HepG2 (cell line): ENCODE measurements around the gene HNF1B.

Source experiments
- ATF3 ChIP-seq: sonication (generic); formaldehyde crosslinking; IDR thresholded peaks from 2 replicates; pipeline ENCODE4 v1.4.0; 2020; ENCODE audit warnings: missing genetic modification reagents
- BRD4 ChIP-seq: sonication (generic); formaldehyde crosslinking; IDR thresholded peaks from 2 replicates; pipeline ENCODE4 v1.4.0; 2020; ENCODE audit warnings: missing genetic modification reagents
- DR1 ChIP-seq: sonication (generic); formaldehyde crosslinking; IDR thresholded peaks from 2 replicates; pipeline ENCODE4 v1.8.0; 2021; ENCODE audit warnings: mild to moderate bottlenecking, missing genetic modification reagents, inconsistent platforms
- FOSL1 ChIP-seq: sonication (generic); formaldehyde crosslinking; IDR thresholded peaks from 2 replicates; pipeline ENCODE4 v1.9.0; 2021; ENCODE audit warnings: missing genetic modification reagents, borderline replicate concordance
- GTF2F1 ChIP-seq: fragments of 150-350 bp; IDR thresholded peaks from 2 replicates; pipeline ENCODE4 v1.6.1; 2014; ENCODE audit warnings: low read length
- TBP ChIP-seq: sonication (generic); formaldehyde crosslinking; IDR thresholded peaks from 2 replicates; pipeline ENCODE4 v1.5.0; 2020; ENCODE audit warnings: missing genetic modification reagents
- USF2 ChIP-seq, 2 experiments: sonication (generic) in 1 of 2; formaldehyde crosslinking in 1 of 2; IDR thresholded peaks; 2 replicates each; pipeline versions ENCODE4 v1.5.1 to v1.6.1; 2011 to 2020; ENCODE audit warnings: borderline replicate concordance in 1 of 2, low read depth in 1 of 2, low read length in 1 of 2, mild to moderate bottlenecking in 1 of 2, missing genetic modification reagents in 1 of 2, moderate library complexity in 1 of 2
- ZBTB20 ChIP-seq: sonication (generic); formaldehyde crosslinking; IDR thresholded peaks from 2 replicates; pipeline ENCODE4 v1.8.1; 2023; ENCODE audit warnings: missing genetic modification reagents, low read depth, mild to moderate bottlenecking, borderline replicate concordance
- ZNF704 ChIP-seq: sonication (generic); formaldehyde crosslinking; IDR thresholded peaks from 2 replicates; pipeline ENCODE4 v1.8.1; 2023; ENCODE audit warnings: mild to moderate bottlenecking, inconsistent platforms, moderate library complexity, missing genetic modification reagents, borderline replicate concordance
- TF ChIP-seq, protein P1 (sequence below): sonication (generic); formaldehyde crosslinking; IDR thresholded peaks from 2 replicates; pipeline ENCODE4 v1.5.0; 2020; ENCODE audit warnings: mild to moderate bottlenecking, missing genetic modification reagents, moderate library complexity

DNA sequence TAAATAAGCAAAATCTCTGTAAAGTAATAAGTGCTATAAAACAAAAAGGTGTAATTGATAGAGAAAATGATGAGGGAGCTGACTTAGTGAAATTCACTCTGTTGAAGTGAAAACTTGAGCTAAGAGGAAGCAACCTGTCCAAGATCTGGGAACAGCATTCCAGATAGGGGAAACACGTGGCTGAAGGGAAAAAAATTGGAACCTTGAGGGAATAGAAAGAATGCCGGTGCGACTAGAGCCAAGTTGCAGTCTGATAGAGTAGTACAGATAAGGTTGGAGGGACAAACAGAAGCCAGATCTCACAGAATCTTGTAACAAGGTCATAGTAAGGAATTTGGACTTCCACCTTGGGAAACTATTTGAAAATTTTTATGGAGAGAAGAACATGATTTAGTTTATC is 101.0 kb downstream of the HNF1B start:
- TF ChIP-seq USF2 (IDR thresholded peaks at IDR 0.05; ENCODE audit: low read depth, low read length) (no peak), USF2 (CRISPR knock-in tag; IDR thresholded peaks at IDR 0.05; ENCODE audit: borderline replicate concordance) (no peak), TBP (no peak), DR1 (CRISPR knock-in tag) (no peak), ATF3 (CRISPR knock-in tag) (no peak), GTF2F1 (no peak), ZBTB20 (no peak), BRD4 (CRISPR knock-in tag) (no peak), ZNF704 (CRISPR knock-in tag) (no peak), FOSL1 (CRISPR knock-in tag) (no peak)
- TF ChIP-seq, protein P1, sequence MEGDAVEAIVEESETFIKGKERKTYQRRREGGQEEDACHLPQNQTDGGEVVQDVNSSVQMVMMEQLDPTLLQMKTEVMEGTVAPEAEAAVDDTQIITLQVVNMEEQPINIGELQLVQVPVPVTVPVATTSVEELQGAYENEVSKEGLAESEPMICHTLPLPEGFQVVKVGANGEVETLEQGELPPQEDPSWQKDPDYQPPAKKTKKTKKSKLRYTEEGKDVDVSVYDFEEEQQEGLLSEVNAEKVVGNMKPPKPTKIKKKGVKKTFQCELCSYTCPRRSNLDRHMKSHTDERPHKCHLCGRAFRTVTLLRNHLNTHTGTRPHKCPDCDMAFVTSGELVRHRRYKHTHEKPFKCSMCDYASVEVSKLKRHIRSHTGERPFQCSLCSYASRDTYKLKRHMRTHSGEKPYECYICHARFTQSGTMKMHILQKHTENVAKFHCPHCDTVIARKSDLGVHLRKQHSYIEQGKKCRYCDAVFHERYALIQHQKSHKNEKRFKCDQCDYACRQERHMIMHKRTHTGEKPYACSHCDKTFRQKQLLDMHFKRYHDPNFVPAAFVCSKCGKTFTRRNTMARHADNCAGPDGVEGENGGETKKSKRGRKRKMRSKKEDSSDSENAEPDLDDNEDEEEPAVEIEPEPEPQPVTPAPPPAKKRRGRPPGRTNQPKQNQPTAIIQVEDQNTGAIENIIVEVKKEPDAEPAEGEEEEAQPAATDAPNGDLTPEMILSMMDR (CRISPR knock-in tag), result no peak
